GM23338 (cell line): ENCODE measurements around the gene CFAP92. TPM values are rescaled to one million over a fixed set of nuclear protein-coding genes. Genes with fewer than 3 reads are reported as not detected.

Experiments
- ATAC-seq: fragments of 200-7000 bp; cut with Tn5 transposase; 3 replicates; pipeline ENCODE4 v1.9.1; 2020
- DNase-seq: peaks from one replicate; pipeline ENCODE4 v3.0.0-alpha.2; 2015; ENCODE audit warnings: low spot score
- H2AFZ ChIP-seq: fragments of 200-600 bp; sonication (generic); 2 replicates; pipeline ENCODE4 v1.8.0; 2016; ENCODE audit warnings: antibody characterized with exemption, mild to moderate bottlenecking, moderate library complexity
- H3F3A ChIP-seq: fragments of 200-600 bp; sonication (generic); replicated peaks from 2 replicates; pipeline ENCODE4 v1.8.0; 2017; ENCODE audit warnings: antibody characterized with exemption, mixed run types, low read depth
- H3K27ac ChIP-seq: fragments of 200-600 bp; sonication (generic); 2 replicates; pipeline ENCODE4 v1.6.1; 2016; ENCODE audit warnings: low read depth
- H3K27me3 ChIP-seq: fragments of 200-600 bp; sonication (generic); 2 replicates; pipeline ENCODE4 v1.8.0; 2016; ENCODE audit warnings: mild to moderate bottlenecking, mixed run types, moderate library complexity; ENCODE audit not compliant: insufficient read depth
- H3K36me3 ChIP-seq: fragments of 200-600 bp; sonication (generic); 2 replicates; pipeline ENCODE4 v1.8.0; 2016; ENCODE audit warnings: mild to moderate bottlenecking; ENCODE audit not compliant: insufficient read depth
- H3K4me1 ChIP-seq: fragments of 200-600 bp; sonication (generic); 2 replicates; pipeline ENCODE4 v1.8.0; 2016; ENCODE audit warnings: mild to moderate bottlenecking, moderate library complexity; ENCODE audit not compliant: insufficient read depth
- H3K4me2 ChIP-seq: fragments of 200-600 bp; sonication (generic); 2 replicates; pipeline ENCODE4 v1.7.1; 2017; ENCODE audit warnings: mixed run types
- H3K4me3 ChIP-seq: fragments of 200-600 bp; sonication (generic); 2 replicates; pipeline ENCODE4 v1.6.1; 2016; ENCODE audit warnings: mixed run types
- H3K79me2 ChIP-seq: fragments of 200-600 bp; sonication (generic); replicated peaks from 2 replicates; pipeline ENCODE4 v1.8.0; 2017; ENCODE audit warnings: mild to moderate bottlenecking; ENCODE audit not compliant: insufficient read depth
- H3K9me2 ChIP-seq: fragments of 200-600 bp; sonication (generic); 2 replicates; pipeline ENCODE4 v1.8.0; 2017; ENCODE audit not compliant: insufficient read depth
- H4K20me1 ChIP-seq: fragments of 200-600 bp; sonication (generic); replicated peaks from 2 replicates; pipeline ENCODE4 v1.8.0; 2017; ENCODE audit warnings: mild to moderate bottlenecking; ENCODE audit not compliant: insufficient read depth
- H3K27ac Mint-ChIP-seq: 2 replicates; pipeline ENCODE4 v1.8.0; 2020; ENCODE audit warnings: inconsistent platforms, mild to moderate bottlenecking, moderate library complexity, mixed read lengths
- H3K27me3 Mint-ChIP-seq: 3 replicates; pipeline ENCODE4 v1.8.0; 2022; ENCODE audit warnings: low read depth, mild to moderate bottlenecking, moderate library complexity, mixed read lengths, inconsistent platforms; ENCODE audit not compliant: insufficient read depth, poor library complexity
- H3K36me3 Mint-ChIP-seq: 3 replicates; pipeline ENCODE4 v1.8.0; 2021; ENCODE audit warnings: low read depth, mild to moderate bottlenecking, inconsistent platforms, moderate library complexity, mixed read lengths
- H3K4me1 Mint-ChIP-seq: 3 replicates; pipeline ENCODE4 v1.8.0; 2020; ENCODE audit warnings: mild to moderate bottlenecking, inconsistent platforms, mixed read lengths
- H3K4me3 Mint-ChIP-seq: 3 replicates; pipeline ENCODE4 v1.8.0; 2021; ENCODE audit warnings: moderate library complexity, mild to moderate bottlenecking, inconsistent platforms, mixed read lengths
- H3K9me3 Mint-ChIP-seq: 3 replicates; pipeline ENCODE4 v1.8.0; 2020; ENCODE audit warnings: moderate library complexity, mild to moderate bottlenecking, inconsistent platforms, mixed read lengths
- CREB1 ChIP-seq: fragments of 250-450 bp; sonication (Bioruptor Pico); IDR thresholded peaks from 2 replicates; pipeline ENCODE4 v1.5.0; 2020; ENCODE audit warnings: low read depth, mild to moderate bottlenecking, moderate library complexity
- EZH2 ChIP-seq: fragments of 200-600 bp; sonication (generic); IDR thresholded peaks from one replicate; pipeline ENCODE4 v1.8.0; 2017; ENCODE audit warnings: antibody characterized with exemption, mild to moderate bottlenecking, low read depth; ENCODE audit not compliant: unreplicated experiment
- EZH2phosphoT487 ChIP-seq: fragments of 200-600 bp; sonication (generic); IDR thresholded peaks from one replicate; pipeline ENCODE4 v1.8.1; 2018; ENCODE audit warnings: antibody characterized with exemption; ENCODE audit not compliant: unreplicated experiment
- JUNB ChIP-seq: IDR thresholded peaks from one replicate; pipeline ENCODE4 v1.6.1; 2016; ENCODE audit warnings: antibody characterized with exemption; ENCODE audit not compliant: unreplicated experiment
- NANOG ChIP-seq: IDR thresholded peaks from 2 replicates; pipeline ENCODE4 v1.6.1; 2016; ENCODE audit warnings: antibody characterized with exemption, borderline replicate concordance
- POLR2AphosphoS5 ChIP-seq: IDR thresholded peaks from 2 replicates; pipeline ENCODE4 v1.6.1; 2016; ENCODE audit warnings: antibody characterized with exemption, low read depth
- ZNF114 ChIP-seq: fragments of 250-450 bp; sonication (Bioruptor Pico); IDR thresholded peaks from 2 replicates; pipeline ENCODE4 v1.5.0; 2020; ENCODE audit warnings: mild to moderate bottlenecking, moderate library complexity
- ZNF331 ChIP-seq: fragments of 250-450 bp; sonication (Bioruptor Pico); IDR thresholded peaks from 2 replicates; pipeline ENCODE4 v1.5.0; 2020; ENCODE audit warnings: low read depth, mild to moderate bottlenecking, moderate library complexity
- polyA plus RNA-seq: library from polyadenylated mRNA; unstranded; fragments of >200 nt; fragmentation: Nextera tagmentation; extraction: Ambion mirVana; gene quantifications from 2 replicates; pipeline ENCODE4 v1.2.1, GENCODE V29; 2016
- total RNA-seq: library from RNA; depleted of rRNA; stranded (reverse); fragments of >200 nt; shearing (Covaris generic); gene quantifications from 2 replicates; pipeline ENCODE4 v1.2.3, GENCODE V29; 2014
- TF ChIP-seq, protein P1 (sequence below), 2 experiments: fragments of 200-600 bp in 1 of 2; sonication (generic) in 1 of 2; conservative IDR thresholded peaks; 2 replicates each; pipeline versions ENCODE4 v1.5.1 to v1.6.1; 2016 to 2017; ENCODE audit warnings: antibody characterized with exemption in 2 of 2, low read depth in 2 of 2, mild to moderate bottlenecking in 2 of 2, moderate library complexity in 1 of 2
- TF ChIP-seq, protein P2 (sequence below): IDR thresholded peaks from one replicate; pipeline ENCODE4 v1.6.1; 2018; ENCODE audit warnings: antibody characterized with exemption; ENCODE audit not compliant: unreplicated experiment
- TF ChIP-seq, protein P3 (sequence below): fragments of 250-450 bp; sonication (Bioruptor Pico); IDR thresholded peaks from 2 replicates; pipeline ENCODE4 v1.5.0; 2020; ENCODE audit warnings: mild to moderate bottlenecking, moderate library complexity
- TF ChIP-seq, protein P4 (sequence below): IDR thresholded peaks from 2 replicates; pipeline ENCODE4 v1.6.1; 2016; ENCODE audit warnings: antibody characterized with exemption

Gene CFAP92
- total and polyA plus RNA-seq, 2 experiments from 2014 or later: 1.6 to 2.3 TPM

DNA sequence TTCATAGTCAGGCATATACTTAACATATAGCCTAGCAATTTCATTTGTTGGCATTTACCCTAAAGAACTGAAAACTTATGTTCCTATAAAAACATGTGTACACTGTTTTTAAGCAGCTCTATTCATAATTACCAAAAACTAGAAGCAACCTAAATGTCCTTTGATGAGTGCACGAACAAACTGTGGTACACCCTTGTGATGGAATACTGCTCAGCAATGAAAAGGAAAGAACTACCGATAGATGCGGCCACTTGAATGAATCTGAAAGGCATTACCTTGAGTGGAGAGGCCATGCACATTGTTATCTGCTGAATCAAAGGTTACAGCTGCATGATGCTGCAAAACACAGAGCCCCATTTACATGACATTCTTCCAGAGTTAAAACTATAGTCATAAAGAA is 44.7 kb downstream of the CFAP92 start:
- Histone ChIP-seq H3K36me3 (no peaks in the 10 kb centered on the region), H3K9me2 (no peaks in the 10 kb centered on the region), H2AFZ (no peak overlapping the region), H3K27ac (no peak overlapping the region), H3K79me2 (no peaks in the 10 kb centered on the region), H3F3A (no peaks in the 10 kb centered on the region), H3K4me2 (no peak overlapping the region), H3K27me3 (no peaks in the 10 kb centered on the region), H3K4me1 (no peaks in the 10 kb centered on the region), H3K4me3 (no peak overlapping the region), H4K20me1 (no peaks in the 10 kb centered on the region)
- Mint-ChIP-seq H3K27ac (no peak overlapping the region), H3K9me3 (peaks cover 25% of the 10 kb centered on the region), H3K27me3 (peaks cover 6% of the 10 kb centered on the region), H3K4me3 (no peak overlapping the region), H3K36me3 (peaks cover 8% of the 10 kb centered on the region; the same call in 2 of the 3 replicates), H3K4me1 (no peaks in the 10 kb centered on the region; the same call in 2 of the 3 replicates)
- DNase-seq: no peak
- TF ChIP-seq CREB1 (CRISPR knock-in tag) (no peak), EZH2 (no peak), JUNB (no peak), POLR2AphosphoS5 (no peak), ZNF114 (no peak), ZNF331 (no peak), EZH2phosphoT487 (no peak), NANOG (no peak)
- TF ChIP-seq, protein P1, sequence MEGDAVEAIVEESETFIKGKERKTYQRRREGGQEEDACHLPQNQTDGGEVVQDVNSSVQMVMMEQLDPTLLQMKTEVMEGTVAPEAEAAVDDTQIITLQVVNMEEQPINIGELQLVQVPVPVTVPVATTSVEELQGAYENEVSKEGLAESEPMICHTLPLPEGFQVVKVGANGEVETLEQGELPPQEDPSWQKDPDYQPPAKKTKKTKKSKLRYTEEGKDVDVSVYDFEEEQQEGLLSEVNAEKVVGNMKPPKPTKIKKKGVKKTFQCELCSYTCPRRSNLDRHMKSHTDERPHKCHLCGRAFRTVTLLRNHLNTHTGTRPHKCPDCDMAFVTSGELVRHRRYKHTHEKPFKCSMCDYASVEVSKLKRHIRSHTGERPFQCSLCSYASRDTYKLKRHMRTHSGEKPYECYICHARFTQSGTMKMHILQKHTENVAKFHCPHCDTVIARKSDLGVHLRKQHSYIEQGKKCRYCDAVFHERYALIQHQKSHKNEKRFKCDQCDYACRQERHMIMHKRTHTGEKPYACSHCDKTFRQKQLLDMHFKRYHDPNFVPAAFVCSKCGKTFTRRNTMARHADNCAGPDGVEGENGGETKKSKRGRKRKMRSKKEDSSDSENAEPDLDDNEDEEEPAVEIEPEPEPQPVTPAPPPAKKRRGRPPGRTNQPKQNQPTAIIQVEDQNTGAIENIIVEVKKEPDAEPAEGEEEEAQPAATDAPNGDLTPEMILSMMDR (conservative IDR thresholded peaks at IDR 0.05; ENCODE audit: low read depth in 2 of 2): no peak
- TF ChIP-seq, protein P2, sequence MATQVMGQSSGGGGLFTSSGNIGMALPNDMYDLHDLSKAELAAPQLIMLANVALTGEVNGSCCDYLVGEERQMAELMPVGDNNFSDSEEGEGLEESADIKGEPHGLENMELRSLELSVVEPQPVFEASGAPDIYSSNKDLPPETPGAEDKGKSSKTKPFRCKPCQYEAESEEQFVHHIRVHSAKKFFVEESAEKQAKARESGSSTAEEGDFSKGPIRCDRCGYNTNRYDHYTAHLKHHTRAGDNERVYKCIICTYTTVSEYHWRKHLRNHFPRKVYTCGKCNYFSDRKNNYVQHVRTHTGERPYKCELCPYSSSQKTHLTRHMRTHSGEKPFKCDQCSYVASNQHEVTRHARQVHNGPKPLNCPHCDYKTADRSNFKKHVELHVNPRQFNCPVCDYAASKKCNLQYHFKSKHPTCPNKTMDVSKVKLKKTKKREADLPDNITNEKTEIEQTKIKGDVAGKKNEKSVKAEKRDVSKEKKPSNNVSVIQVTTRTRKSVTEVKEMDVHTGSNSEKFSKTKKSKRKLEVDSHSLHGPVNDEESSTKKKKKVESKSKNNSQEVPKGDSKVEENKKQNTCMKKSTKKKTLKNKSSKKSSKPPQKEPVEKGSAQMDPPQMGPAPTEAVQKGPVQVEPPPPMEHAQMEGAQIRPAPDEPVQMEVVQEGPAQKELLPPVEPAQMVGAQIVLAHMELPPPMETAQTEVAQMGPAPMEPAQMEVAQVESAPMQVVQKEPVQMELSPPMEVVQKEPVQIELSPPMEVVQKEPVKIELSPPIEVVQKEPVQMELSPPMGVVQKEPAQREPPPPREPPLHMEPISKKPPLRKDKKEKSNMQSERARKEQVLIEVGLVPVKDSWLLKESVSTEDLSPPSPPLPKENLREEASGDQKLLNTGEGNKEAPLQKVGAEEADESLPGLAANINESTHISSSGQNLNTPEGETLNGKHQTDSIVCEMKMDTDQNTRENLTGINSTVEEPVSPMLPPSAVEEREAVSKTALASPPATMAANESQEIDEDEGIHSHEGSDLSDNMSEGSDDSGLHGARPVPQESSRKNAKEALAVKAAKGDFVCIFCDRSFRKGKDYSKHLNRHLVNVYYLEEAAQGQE: no peak
- TF ChIP-seq, protein P3, sequence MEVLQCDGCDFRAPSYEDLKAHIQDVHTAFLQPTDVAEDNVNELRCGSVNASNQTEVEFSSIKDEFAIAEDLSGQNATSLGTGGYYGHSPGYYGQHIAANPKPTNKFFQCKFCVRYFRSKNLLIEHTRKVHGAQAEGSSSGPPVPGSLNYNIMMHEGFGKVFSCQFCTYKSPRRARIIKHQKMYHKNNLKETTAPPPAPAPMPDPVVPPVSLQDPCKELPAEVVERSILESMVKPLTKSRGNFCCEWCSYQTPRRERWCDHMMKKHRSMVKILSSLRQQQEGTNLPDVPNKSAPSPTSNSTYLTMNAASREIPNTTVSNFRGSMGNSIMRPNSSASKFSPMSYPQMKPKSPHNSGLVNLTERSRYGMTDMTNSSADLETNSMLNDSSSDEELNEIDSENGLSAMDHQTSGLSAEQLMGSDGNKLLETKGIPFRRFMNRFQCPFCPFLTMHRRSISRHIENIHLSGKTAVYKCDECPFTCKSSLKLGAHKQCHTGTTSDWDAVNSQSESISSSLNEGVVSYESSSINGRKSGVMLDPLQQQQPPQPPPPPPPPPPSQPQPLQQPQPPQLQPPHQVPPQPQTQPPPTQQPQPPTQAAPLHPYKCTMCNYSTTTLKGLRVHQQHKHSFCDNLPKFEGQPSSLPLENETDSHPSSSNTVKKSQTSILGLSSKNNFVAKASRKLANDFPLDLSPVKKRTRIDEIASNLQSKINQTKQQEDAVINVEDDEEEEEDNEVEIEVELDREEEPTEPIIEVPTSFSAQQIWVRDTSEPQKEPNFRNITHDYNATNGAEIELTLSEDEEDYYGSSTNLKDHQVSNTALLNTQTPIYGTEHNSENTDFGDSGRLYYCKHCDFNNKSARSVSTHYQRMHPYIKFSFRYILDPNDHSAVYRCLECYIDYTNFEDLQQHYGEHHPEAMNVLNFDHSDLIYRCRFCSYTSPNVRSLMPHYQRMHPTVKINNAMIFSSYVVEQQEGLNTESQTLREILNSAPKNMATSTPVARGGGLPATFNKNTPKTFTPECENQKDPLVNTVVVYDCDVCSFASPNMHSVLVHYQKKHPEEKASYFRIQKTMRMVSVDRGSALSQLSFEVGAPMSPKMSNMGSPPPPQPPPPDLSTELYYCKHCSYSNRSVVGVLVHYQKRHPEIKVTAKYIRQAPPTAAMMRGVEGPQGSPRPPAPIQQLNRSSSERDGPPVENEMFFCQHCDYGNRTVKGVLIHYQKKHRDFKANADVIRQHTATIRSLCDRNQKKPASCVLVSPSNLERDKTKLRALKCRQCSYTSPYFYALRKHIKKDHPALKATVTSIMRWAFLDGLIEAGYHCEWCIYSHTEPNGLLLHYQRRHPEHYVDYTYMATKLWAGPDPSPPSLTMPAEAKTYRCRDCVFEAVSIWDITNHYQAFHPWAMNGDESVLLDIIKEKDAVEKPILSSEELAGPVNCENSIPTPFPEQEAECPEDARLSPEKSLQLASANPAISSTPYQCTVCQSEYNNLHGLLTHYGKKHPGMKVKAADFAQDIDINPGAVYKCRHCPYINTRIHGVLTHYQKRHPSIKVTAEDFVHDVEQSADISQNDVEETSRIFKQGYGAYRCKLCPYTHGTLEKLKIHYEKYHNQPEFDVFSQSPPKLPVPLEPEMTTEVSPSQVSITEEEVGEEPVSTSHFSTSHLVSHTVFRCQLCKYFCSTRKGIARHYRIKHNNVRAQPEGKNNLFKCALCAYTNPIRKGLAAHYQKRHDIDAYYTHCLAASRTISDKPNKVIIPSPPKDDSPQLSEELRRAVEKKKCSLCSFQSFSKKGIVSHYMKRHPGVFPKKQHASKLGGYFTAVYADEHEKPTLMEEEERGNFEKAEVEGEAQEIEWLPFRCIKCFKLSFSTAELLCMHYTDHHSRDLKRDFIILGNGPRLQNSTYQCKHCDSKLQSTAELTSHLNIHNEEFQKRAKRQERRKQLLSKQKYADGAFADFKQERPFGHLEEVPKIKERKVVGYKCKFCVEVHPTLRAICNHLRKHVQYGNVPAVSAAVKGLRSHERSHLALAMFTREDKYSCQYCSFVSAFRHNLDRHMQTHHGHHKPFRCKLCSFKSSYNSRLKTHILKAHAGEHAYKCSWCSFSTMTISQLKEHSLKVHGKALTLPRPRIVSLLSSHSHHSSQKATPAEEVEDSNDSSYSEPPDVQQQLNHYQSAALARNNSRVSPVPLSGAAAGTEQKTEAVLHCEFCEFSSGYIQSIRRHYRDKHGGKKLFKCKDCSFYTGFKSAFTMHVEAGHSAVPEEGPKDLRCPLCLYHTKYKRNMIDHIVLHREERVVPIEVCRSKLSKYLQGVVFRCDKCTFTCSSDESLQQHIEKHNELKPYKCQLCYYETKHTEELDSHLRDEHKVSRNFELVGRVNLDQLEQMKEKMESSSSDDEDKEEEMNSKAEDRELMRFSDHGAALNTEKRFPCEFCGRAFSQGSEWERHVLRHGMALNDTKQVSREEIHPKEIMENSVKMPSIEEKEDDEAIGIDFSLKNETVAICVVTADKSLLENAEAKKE (CRISPR knock-in tag): no peak
- TF ChIP-seq, protein P4, sequence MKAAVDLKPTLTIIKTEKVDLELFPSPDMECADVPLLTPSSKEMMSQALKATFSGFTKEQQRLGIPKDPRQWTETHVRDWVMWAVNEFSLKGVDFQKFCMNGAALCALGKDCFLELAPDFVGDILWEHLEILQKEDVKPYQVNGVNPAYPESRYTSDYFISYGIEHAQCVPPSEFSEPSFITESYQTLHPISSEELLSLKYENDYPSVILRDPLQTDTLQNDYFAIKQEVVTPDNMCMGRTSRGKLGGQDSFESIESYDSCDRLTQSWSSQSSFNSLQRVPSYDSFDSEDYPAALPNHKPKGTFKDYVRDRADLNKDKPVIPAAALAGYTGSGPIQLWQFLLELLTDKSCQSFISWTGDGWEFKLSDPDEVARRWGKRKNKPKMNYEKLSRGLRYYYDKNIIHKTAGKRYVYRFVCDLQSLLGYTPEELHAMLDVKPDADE: no peak
- no peak for ATAC-seq
